HG02678 (cell line): Measurements from ENCODE around the gene AKIRIN2.

Source experiments
- ATAC-seq: cut with Tn5 transposase; IDR thresholded peaks from one replicate; pipeline ENCODE4 v1.9.1; 2021; ENCODE audit warnings: mild to moderate bottlenecking, moderate library complexity; ENCODE audit not compliant: unreplicated experiment

The AKIRIN2 gene

GRCh38 chr6:87701676-87702588, at the start of gene AKIRIN2:
Gene AKIRIN2 (minus strand): TSS chr6:87702233. CDS start chr6:87701684, 549 bp downstream.
- peak; percentile 65 for ATAC-seq

DNA sequence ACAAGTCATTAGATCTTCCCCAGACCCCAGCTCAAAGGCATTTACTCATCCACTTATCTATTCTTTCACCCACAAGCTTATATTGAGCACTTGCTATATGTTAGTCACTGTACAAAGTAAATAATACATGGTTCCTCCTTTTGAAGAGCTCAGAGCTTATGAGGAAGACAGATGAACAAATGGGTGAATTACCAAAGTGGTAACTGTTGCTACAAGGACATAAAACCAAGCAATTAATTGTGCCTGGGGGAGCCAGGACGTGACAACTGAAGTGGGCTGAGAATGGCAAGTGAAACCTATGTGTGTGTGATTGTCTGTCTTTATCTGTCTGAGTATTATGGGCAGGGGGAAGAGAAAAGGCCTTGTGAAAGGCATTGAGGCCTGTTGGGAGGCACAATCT, 45.6 kb upstream of the AKIRIN2 start:
- no peak for ATAC-seq

DNA sequence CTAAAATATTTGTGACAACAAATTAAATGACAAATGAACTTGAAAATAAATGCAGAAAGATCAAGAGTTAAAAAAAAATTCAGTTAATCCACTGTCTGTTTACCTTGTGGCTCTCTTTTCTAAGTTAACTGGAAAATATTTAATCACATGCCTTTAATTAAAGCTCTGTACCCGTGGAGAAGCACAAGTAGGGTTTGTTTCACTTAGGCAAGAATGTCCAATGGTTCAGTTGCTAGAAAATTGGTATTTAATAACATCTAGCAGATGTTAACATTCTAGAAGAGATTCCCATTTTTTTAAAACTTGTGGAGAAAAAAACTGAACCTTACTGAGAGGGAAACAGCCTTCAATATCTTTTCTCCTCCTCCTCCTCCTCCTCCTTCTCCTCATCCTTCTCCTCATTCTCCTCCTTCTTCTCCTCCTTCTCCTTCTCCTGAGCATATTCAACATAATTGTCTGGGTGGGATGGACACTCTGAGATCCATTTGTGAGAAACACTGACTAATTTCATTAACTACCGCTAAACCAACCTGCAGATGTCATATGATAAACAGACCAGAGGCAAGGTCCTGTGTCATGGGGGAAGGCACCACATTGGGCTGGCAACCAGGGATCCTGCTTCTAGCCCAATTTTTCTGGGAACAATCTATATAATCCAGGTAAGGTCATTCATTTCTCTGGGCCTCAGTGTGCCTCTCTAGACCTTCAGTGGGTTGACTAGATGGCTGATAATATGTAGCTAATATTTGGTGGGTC, 44.1 kb upstream of the AKIRIN2 start:
- no peak for ATAC-seq

DNA sequence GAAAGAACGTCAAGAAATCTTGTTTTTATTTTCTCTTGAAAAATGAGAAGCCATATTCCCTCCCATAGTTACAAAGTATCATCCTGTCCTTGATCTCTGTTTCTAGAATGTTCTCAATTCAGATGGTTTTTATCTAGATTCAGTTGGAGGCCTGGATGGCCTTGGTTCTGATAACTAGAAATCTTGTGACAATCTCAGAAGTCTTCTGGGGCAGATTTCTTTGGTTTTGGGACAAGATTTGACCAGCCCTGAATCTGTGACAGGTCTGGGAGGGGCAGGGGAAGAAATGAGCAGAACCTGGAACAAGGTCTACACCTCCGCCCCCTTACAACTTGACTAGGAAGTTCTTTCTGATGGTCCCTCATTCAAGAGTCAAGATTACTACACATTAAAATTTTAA, 41.4 kb upstream of the AKIRIN2 start:
- ATAC-seq, result no peak

DNA sequence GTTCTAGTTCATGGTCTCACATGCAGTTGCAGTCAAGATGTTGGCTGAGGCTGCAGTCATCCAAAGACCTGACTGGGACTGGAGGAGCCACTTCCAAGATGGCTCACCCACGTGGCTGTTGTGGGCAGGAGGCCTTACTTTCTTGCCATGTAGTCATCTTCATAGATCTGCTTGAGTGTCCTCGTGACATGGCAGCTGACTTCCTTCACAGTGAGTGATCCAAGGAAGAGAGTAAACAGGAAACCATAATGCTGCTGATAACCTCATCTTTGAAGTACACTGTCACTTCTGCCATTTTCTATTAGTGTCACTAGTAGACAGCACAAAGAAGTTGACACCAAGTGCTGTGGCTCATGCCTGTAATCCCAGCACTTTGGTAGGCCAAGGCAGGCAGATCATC, 40.1 kb upstream of the AKIRIN2 start:
- peak; percentile 53 for ATAC-seq

DNA sequence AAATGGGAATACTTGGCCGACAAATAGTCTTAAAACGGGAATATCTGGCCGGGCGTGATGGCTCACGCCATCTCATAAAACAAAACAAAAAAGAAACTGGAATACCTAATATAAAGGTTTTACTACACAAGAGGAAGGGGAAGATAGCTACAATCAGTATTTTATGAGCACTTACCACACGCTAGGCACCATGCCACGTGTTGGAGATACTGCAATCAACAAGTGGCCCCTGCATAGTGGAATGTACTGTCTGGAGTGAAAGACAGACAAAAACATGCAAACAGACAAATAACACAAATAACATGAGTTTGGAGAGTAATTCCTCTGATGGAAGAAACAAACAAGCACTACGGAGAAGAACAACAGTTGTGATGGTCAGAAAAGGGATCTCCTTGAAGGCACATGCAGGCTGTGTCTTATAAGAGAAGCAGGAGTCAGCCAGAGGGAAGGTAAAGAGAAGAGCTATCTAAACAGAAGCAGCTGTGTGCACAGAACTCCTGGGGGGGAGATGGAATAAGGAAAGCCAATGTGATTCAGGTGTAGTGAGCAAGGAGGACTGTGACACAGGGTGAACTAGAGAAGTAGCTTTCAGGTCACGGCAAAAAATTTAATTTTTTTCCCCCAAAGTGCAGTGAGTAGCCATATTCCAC, 39.1 kb upstream of the AKIRIN2 start:
- ATAC-seq, result no peak

DNA sequence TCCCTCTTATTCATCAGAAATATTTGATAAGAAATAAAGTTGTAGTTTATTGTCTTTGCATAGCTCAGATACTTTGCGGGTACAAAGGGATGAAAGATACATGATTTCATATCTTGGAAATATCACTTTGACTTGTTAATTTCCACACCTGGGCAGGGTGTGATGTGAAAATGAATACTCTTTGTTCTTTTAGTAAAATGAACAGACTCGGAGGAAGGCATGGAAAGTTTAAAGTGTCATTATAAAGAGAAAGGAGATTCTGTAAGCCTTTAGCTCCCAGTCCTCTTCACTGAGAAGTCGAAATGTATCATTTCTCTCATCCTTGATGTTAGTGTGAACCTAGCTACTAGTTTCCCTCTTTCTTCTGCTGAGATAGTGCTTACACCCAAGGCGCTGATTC, 36.7 kb upstream of the AKIRIN2 start:
- ATAC-seq, result no peak

- ATAC-seq, result no peak
Measured at GRCh38 chr6:87738000-87738399, 36.0 kb upstream of the AKIRIN2 start.

DNA sequence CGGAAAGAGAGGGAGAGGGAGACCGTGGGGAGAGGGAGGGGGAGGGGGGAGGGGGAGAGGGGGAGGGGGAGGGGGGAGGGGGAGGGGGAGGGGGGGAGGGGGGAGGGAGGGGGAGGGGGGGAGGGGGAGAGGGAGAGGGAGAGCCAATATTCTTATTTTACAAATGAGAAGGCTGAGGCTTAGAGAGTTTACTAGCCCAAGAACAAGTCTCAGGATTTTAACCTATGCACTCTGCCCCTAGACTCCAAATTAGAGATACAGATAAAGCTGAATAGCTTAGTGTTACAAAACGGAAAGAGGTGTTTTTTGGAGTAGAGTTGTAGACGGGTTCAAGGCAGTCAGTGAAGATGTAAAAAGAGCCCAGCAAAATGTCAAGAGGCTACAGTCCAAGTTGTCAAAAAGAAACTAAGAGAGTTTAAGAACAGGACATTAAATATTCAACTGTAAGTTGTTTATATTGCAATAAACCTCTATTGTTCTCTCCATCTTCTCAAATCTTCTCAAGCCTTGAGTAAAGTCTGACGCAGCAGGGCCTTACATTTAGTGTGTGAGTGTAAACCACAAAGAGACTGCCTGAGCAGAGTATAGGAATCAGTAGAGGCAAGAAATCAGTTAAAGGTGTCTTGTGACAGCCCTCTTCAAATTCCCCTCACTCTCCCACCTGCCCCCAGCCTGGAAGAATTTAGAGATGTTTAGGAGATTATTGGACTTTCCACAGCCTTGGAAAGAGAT, 34.9 kb upstream of the AKIRIN2 start:
- no peak for ATAC-seq

- peak; percentile 77 for ATAC-seq
Measured at GRCh38 chr6:87731818-87732661, 30.0 kb upstream of the AKIRIN2 start.

GRCh38 chr6:87731080-87731479, 29.0 kb upstream of the AKIRIN2 start:
- ATAC-seq, result no peak

GRCh38 chr6:87729965-87730719, 28.1 kb upstream of the AKIRIN2 start:
- no peak for ATAC-seq

DNA sequence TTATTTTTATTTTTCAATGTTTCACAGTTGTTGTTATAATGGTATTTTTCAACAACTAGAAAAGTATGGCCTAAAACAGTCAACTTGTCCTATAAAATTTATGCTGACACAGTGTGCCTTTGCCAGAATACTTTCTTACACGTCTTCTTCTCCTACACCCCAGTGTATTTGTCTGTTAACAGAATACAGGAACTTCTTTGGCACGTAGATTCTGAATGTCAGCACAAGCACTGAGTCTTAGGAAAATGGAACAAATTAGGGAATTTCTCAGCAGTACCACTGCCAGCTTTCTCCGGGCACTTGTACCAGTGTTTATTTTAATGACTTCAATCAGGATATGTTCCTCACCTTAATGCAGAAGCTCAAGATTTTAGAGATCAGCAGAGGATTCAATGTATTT, 26.7 kb upstream of the AKIRIN2 start:
- no peak for ATAC-seq

DNA sequence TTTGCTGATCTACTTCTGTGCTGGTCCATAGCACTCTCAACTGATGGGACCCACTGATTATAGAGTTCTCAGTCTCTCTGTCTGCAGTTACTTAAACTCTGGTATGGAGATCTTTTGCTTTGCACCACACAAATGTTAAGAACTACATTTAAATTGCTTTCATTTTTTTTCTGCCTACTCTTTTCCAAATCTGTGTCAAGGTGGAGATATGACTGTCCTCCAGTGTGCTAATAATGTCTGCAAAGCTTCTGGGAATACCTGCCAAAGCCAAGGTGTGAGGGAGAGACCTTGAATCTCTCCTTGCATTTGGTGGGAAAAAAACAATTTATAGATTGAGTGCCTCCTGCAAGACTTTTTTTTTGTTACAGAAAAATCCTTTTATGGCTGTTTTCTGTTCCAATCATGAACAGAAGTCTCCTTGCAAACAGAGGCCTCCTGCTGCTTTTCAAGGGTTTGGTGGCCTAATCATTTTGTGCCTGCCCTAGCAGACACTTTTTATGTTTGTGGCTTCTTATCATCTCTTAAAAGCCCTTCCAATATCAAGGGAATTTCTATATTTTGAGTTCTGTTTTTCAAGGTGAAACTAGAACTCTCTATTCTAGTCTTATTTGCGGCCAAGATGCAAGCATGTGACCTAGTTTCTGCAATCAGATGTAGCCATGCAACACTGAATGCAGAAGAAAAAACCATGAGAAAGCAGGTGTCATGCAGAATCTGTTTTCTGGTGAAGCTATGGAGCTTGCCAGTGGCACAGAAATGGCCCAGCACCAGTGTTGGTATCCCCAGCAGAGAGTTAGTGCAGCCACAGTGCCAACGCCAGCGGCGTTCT, 23.2 kb upstream of the AKIRIN2 start:
- peak; percentile 80 for ATAC-seq

GRCh38 chr6:87723170-87724078, 21.4 kb upstream of the AKIRIN2 start:
- peak; percentile 42 for ATAC-seq

- ATAC-seq, result no peak
Measured at GRCh38 chr6:87722540-87723169, 20.6 kb upstream of the AKIRIN2 start.

- no peak for ATAC-seq
Measured at GRCh38 chr6:87721311-87721710, 19.3 kb upstream of the AKIRIN2 start.
